Retinal pigment epithelial cell (primary cell): ENCODE results near the gene IRF2.
"Not testable (repeated sequence)": the region's sequence is repeated elsewhere in the genome, so short reads cannot be mapped to it uniquely, and the experiment has no call there.

Experiments
- DNase-seq: peaks from one replicate; pipeline ENCODE4 v3.0.0-alpha.2; 2010; ENCODE audit warnings: low read depth
- H3K4me3 ChIP-seq: 2 replicates; pipeline ENCODE4 v1.5.1; 2011; ENCODE audit warnings: mild to moderate bottlenecking, low read length, control low read depth, moderate library complexity
- CTCF ChIP-seq: conservative IDR thresholded peaks from 2 replicates; pipeline ENCODE4 v1.5.1; 2011; ENCODE audit warnings: low read depth, low read length, control low read depth, inconsistent platforms

Gene IRF2

GRCh38 chr4:184350213-184350817, 124.0 kb downstream of the IRF2 start:
- TF ChIP-seq CTCF, result no peak
- H3K4me3 ChIP-seq, result no peak overlapping the region
- no peak for DNase-seq

GRCh38 chr4:184349283-184350039, 124.9 kb downstream of the IRF2 start:
- no peak for DNase-seq
- no peak overlapping the region for H3K4me3 ChIP-seq
- no peak for TF ChIP-seq CTCF

- DNase-seq, result peak; percentile 48
- H3K4me3 ChIP-seq, result no peak overlapping the region
- no peak for TF ChIP-seq CTCF
Measured at GRCh38 chr4:184348311-184349233, 125.8 kb downstream of the IRF2 start.

GRCh38 chr4:184347251-184348239, 126.8 kb downstream of the IRF2 start:
- no peak for DNase-seq
- no peak for TF ChIP-seq CTCF
- H3K4me3 ChIP-seq, result no peak overlapping the region

GRCh38 chr4:184346682-184347081, 127.7 kb downstream of the IRF2 start:
- no peak for DNase-seq
- no peak overlapping the region for H3K4me3 ChIP-seq
- TF ChIP-seq CTCF, result no peak

- not testable (repeated sequence) for DNase-seq, H3K4me3 ChIP-seq
Measured at GRCh38 chr4:184346273-184346672, 128.1 kb downstream of the IRF2 start.
